Fibroblast of skin of back (primary cell): ENCODE measurements around the gene NPR2.

Source experiments
- DNase-seq: peaks from one replicate; pipeline ENCODE4 v3.0.0-alpha.2; 2013

The NPR2 gene

GRCh38 chr9:35834260-35835215 lies 43.1 kb downstream of the NPR2 start:
- no peak for DNase-seq

GRCh38 chr9:35835216-35835632 lies 43.8 kb downstream of the NPR2 start:
- DNase-seq = no peak

- no peak for DNase-seq
These were observed 44.4 kb downstream of the NPR2 start for GRCh38 chr9:35835766-35836165.

- DNase-seq = no peak
These were observed 45.2 kb downstream of the NPR2 start for GRCh38 chr9:35836595-35836994.

- no peak for DNase-seq
These were observed 48.5 kb downstream of the NPR2 start for GRCh38 chr9:35839926-35840325.

GRCh38 chr9:35840881-35841644 lies 49.7 kb downstream of the NPR2 start:
- no peak for DNase-seq

GRCh38 chr9:35841645-35841900 lies 50.2 kb downstream of the NPR2 start:
- DNase-seq = no peak

GRCh38 chr9:35842020-35842745 lies 50.8 kb downstream of the NPR2 start:
- no peak for DNase-seq

- no peak for DNase-seq
These were observed 51.4 kb downstream of the NPR2 start for GRCh38 chr9:35842795-35843194.

- DNase-seq = peak; percentile 93
These were observed 53.4 kb downstream of the NPR2 start for GRCh38 chr9:35844628-35845270.

GRCh38 chr9:35845824-35846771 lies 54.7 kb downstream of the NPR2 start:
- DNase-seq = no peak

- peak; percentile 86 for DNase-seq
These were observed 56.6 kb downstream of the NPR2 start for GRCh38 chr9:35847792-35848572.

- DNase-seq = no peak
These were observed 61.0 kb downstream of the NPR2 start for GRCh38 chr9:35852267-35852815.

GRCh38 chr9:35852876-35853865 lies 61.8 kb downstream of the NPR2 start:
- DNase-seq = no peak

GRCh38 chr9:35854091-35854762 lies 62.8 kb downstream of the NPR2 start:
- no peak for DNase-seq

- no peak for DNase-seq
These were observed 64.8 kb downstream of the NPR2 start for GRCh38 chr9:35856206-35856605.

- DNase-seq = no peak
These were observed 65.5 kb downstream of the NPR2 start for GRCh38 chr9:35856882-35857281.

- DNase-seq = no peak
These were observed 67.1 kb downstream of the NPR2 start for GRCh38 chr9:35858458-35858857.
